ENCODE results near the gene AP5S1. TPM values are rescaled to one million over a fixed set of nuclear protein-coding genes. Genes with fewer than 3 reads are reported as not detected.

AP5S1 gene
- total and polyA plus RNA-seq, 9 of the 15 experiments (the other 6 are each of a cell fraction or from before 2014, with no cell fraction given), result 2.6 to 8.8 (median 4.4) TPM

GRCh38 chr20:3786126-3786484 is 34.2 kb upstream of the AP5S1 start:
- peak overlapping the region; percentile 86 for H3K4me2 ChIP-seq (ENCODE audit: insufficient read depth, low read length)
- ChIA-PET CTCF (ENCODE audit: low intra/inter-chr PET ratio) (interaction anchor here (1.3 to 3.4 kb wide), 2 partner anchors 33 to 34 kb away, joined by 7 to 12 read pairs; partner anchors contain the start of gene AP5S1), POLR2A (interaction anchor here (0.5 to 1.5 kb wide), 4 partner anchors 9 to 64 kb away, joined by 3 to 4 read pairs (median 3); partner anchors contain the start of gene AP5S1)
- FAIRE-seq (no peak), DNase-seq (ENCODE audit: extremely low read depth in 1 of 4, low spot score in 3 of 4) (peak in 1 of 4 experiments; percentile 59), ATAC-seq (peak; percentile 22; the same call in 2 of the 3 replicates)
- H3K9me1 ChIP-seq (ENCODE audit: control insufficient read depth, insufficient read depth, low read length), result no peaks in the 10 kb centered on the region
- H3K4me1 ChIP-seq (replicated peaks in 1 of 2; ENCODE audit: control insufficient read depth in 2 of 2, insufficient read depth in 2 of 2, low read length in 2 of 2), result peaks cover 8 to 31% of the 10 kb centered on the region in 2 experiments; a peak in 3 of 5 replicates
- peak overlapping the region; percentile 38; the same call in 1 of the 2 replicates for H2AFZ ChIP-seq (ENCODE audit: low read depth, low read length)
- H3K36me3 ChIP-seq (ENCODE audit: control insufficient read depth, insufficient read depth, low read length), result peaks cover 21% of the 10 kb centered on the region; the same call in 1 of the 3 replicates
- WGBS (ENCODE audit: insufficient coverage, low coverage, missing lambda C conversion rate), result under 1% methylated on average over 16 of the region's 35 CpGs
- no peaks in the 10 kb centered on the region for H3K9me3 ChIP-seq (replicated peaks; ENCODE audit: control insufficient read depth, insufficient read depth, low read depth, low read length)
- peaks cover 6% of the 10 kb centered on the region for H4K20me1 ChIP-seq (replicated peaks; ENCODE audit: control insufficient read depth, insufficient read depth, low read length)
- H3K4me3 ChIP-seq, result peak overlapping the region; percentile 58
- intact Hi-C loops (cut with micrococcal nuclease), result loop anchor here (2.0 to 10.0 kb wide), 4 partner anchors 35 to 409 kb away; partner anchors contain the start of genes AP5S1 and MAVS
- H3K9ac ChIP-seq (ENCODE audit: insufficient read depth in 1 of 2, low read depth in 2 of 2, low read length in 2 of 2), result peak overlapping the region; percentile 60 to 93
- H3K79me2 ChIP-seq (ENCODE audit: control insufficient read depth, insufficient read depth, low read length), result peaks cover 31% of the 10 kb centered on the region
- in situ Hi-C loops (cut with MboI), result no loop called here
- H3K27me3 ChIP-seq (ENCODE audit: control insufficient read depth in 2 of 2, insufficient read depth in 2 of 2, low read length in 2 of 2), result no peaks in the 10 kb centered on the region
- H3K27ac ChIP-seq (ENCODE audit: extremely low read depth, low read depth, low read length), result peak overlapping the region; percentile 72
- BruUV-seq (replicated peaks), result no TSS peak
- TF ChIP-seq ZNF75A (CRISPR knock-in tag; IDR thresholded peaks at IDR 0.05), result no peak
- TF ChIP-seq TFAP4 (CRISPR knock-in tag; IDR thresholded peaks at IDR 0.05; ENCODE audit: borderline replicate concordance), result 0 out of 2 replicates have a peak, but pooled peaks have one; percentile 34
- TF ChIP-seq CEBPG (CRISPR knock-in tag; IDR thresholded peaks at IDR 0.05), result 0 out of 2 replicates have a peak, but pooled peaks have one; percentile 13
- no peak for TF ChIP-seq CEBPG (tag; conservative IDR thresholded peaks at IDR 0.05 in 1 of 2, IDR thresholded peaks at IDR 0.05 in 1 of 2)
- TF ChIP-seq, protein P1, sequence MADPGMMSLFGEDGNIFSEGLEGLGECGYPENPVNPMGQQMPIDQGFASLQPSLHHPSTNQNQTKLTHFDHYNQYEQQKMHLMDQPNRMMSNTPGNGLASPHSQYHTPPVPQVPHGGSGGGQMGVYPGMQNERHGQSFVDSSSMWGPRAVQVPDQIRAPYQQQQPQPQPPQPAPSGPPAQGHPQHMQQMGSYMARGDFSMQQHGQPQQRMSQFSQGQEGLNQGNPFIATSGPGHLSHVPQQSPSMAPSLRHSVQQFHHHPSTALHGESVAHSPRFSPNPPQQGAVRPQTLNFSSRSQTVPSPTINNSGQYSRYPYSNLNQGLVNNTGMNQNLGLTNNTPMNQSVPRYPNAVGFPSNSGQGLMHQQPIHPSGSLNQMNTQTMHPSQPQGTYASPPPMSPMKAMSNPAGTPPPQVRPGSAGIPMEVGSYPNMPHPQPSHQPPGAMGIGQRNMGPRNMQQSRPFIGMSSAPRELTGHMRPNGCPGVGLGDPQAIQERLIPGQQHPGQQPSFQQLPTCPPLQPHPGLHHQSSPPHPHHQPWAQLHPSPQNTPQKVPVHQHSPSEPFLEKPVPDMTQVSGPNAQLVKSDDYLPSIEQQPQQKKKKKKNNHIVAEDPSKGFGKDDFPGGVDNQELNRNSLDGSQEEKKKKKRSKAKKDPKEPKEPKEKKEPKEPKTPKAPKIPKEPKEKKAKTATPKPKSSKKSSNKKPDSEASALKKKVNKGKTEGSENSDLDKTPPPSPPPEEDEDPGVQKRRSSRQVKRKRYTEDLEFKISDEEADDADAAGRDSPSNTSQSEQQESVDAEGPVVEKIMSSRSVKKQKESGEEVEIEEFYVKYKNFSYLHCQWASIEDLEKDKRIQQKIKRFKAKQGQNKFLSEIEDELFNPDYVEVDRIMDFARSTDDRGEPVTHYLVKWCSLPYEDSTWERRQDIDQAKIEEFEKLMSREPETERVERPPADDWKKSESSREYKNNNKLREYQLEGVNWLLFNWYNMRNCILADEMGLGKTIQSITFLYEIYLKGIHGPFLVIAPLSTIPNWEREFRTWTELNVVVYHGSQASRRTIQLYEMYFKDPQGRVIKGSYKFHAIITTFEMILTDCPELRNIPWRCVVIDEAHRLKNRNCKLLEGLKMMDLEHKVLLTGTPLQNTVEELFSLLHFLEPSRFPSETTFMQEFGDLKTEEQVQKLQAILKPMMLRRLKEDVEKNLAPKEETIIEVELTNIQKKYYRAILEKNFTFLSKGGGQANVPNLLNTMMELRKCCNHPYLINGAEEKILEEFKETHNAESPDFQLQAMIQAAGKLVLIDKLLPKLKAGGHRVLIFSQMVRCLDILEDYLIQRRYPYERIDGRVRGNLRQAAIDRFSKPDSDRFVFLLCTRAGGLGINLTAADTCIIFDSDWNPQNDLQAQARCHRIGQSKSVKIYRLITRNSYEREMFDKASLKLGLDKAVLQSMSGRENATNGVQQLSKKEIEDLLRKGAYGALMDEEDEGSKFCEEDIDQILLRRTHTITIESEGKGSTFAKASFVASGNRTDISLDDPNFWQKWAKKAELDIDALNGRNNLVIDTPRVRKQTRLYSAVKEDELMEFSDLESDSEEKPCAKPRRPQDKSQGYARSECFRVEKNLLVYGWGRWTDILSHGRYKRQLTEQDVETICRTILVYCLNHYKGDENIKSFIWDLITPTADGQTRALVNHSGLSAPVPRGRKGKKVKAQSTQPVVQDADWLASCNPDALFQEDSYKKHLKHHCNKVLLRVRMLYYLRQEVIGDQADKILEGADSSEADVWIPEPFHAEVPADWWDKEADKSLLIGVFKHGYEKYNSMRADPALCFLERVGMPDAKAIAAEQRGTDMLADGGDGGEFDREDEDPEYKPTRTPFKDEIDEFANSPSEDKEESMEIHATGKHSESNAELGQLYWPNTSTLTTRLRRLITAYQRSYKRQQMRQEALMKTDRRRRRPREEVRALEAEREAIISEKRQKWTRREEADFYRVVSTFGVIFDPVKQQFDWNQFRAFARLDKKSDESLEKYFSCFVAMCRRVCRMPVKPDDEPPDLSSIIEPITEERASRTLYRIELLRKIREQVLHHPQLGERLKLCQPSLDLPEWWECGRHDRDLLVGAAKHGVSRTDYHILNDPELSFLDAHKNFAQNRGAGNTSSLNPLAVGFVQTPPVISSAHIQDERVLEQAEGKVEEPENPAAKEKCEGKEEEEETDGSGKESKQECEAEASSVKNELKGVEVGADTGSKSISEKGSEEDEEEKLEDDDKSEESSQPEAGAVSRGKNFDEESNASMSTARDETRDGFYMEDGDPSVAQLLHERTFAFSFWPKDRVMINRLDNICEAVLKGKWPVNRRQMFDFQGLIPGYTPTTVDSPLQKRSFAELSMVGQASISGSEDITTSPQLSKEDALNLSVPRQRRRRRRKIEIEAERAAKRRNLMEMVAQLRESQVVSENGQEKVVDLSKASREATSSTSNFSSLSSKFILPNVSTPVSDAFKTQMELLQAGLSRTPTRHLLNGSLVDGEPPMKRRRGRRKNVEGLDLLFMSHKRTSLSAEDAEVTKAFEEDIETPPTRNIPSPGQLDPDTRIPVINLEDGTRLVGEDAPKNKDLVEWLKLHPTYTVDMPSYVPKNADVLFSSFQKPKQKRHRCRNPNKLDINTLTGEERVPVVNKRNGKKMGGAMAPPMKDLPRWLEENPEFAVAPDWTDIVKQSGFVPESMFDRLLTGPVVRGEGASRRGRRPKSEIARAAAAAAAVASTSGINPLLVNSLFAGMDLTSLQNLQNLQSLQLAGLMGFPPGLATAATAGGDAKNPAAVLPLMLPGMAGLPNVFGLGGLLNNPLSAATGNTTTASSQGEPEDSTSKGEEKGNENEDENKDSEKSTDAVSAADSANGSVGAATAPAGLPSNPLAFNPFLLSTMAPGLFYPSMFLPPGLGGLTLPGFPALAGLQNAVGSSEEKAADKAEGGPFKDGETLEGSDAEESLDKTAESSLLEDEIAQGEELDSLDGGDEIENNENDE (IDR thresholded peaks at IDR 0.05; ENCODE audit: low read depth, low read length), result no peak
- 0 out of 4 replicates have a peak, but pooled peaks of 1 of the 2 experiments have one; percentile 26 for TF ChIP-seq FOXA3 (CRISPR knock-in tag; conservative IDR thresholded peaks at IDR 0.05 in 1 of 2, IDR thresholded peaks at IDR 0.05 in 1 of 2)
- TF ChIP-seq FIP1L1 (IDR thresholded peaks at IDR 0.05; ENCODE audit: low read depth, low read length, poor library complexity, severe bottlenecking), result peak; percentile 10
- no peak for TF ChIP-seq CAMTA2 (CRISPR knock-in tag; conservative IDR thresholded peaks at IDR 0.05)

Data from K562 (cell line).